ENCODE measurements around the gene DENND4A. TPM values are rescaled to one million over a fixed set of nuclear protein-coding genes. Genes with fewer than 3 reads are reported as not detected.
"Not testable (repeated sequence)": the region's sequence is repeated elsewhere in the genome, so short reads cannot be mapped to it uniquely, and the experiment has no call there.

DENND4A gene
- total RNA-seq, 1 experiment from 2014 or later: 26.0 TPM

- TF ChIP-seq CTCF (IDR thresholded peaks at IDR 0.05; ENCODE audit: unreplicated experiment): no peak
- Mint-ChIP-seq H3K4me1 (ENCODE audit: low read depth, unreplicated experiment) (no peaks in the 10 kb centered on the region), H3K9me3 (ENCODE audit: low read depth, unreplicated experiment) (peaks cover 3% of the 10 kb centered on the region), H3K27me3 (ENCODE audit: unreplicated experiment) (no peaks in the 10 kb centered on the region), H3K36me3 (ENCODE audit: insufficient read depth, unreplicated experiment) (no peaks in the 10 kb centered on the region), H3K4me3 (ENCODE audit: low read depth, unreplicated experiment) (no peak overlapping the region), H3K27ac (ENCODE audit: unreplicated experiment) (no peak overlapping the region)
- no peak for DNase-seq
- intact Hi-C loops (cut with micrococcal nuclease; ENCODE audit: unreplicated experiment): no loop called here
- CTCF ChIA-PET: no interaction called here
- BruUV-seq (replicated peaks): no TSS peak
Measured at GRCh38 chr15:65812916-65813315, 20.8 kb upstream of the DENND4A start.

GRCh38 chr15:65812467-65812866 is 20.4 kb upstream of the DENND4A start:
- no peaks in the 10 kb centered on the region for H3K4me1 Mint-ChIP-seq (ENCODE audit: low read depth, unreplicated experiment)
- H3K9me3 Mint-ChIP-seq (ENCODE audit: low read depth, unreplicated experiment): peaks cover 3% of the 10 kb centered on the region
- H3K27ac Mint-ChIP-seq (ENCODE audit: unreplicated experiment): no peak overlapping the region
- no peaks in the 10 kb centered on the region for H3K36me3 Mint-ChIP-seq (ENCODE audit: insufficient read depth, unreplicated experiment)
- CTCF ChIA-PET: no interaction called here
- no peak for TF ChIP-seq CTCF (IDR thresholded peaks at IDR 0.05; ENCODE audit: unreplicated experiment)
- no peaks in the 10 kb centered on the region for H3K27me3 Mint-ChIP-seq (ENCODE audit: unreplicated experiment)
- BruUV-seq (replicated peaks): no TSS peak
- intact Hi-C loops (cut with micrococcal nuclease; ENCODE audit: unreplicated experiment): no loop called here
- no peak overlapping the region for H3K4me3 Mint-ChIP-seq (ENCODE audit: low read depth, unreplicated experiment)
- no peak for DNase-seq

- Mint-ChIP-seq H3K4me3 (ENCODE audit: low read depth, unreplicated experiment) (no peak overlapping the region), H3K36me3 (ENCODE audit: insufficient read depth, unreplicated experiment) (no peaks in the 10 kb centered on the region), H3K4me1 (ENCODE audit: low read depth, unreplicated experiment) (no peaks in the 10 kb centered on the region), H3K27me3 (ENCODE audit: unreplicated experiment) (no peaks in the 10 kb centered on the region), H3K9me3 (ENCODE audit: low read depth, unreplicated experiment) (peaks cover 3% of the 10 kb centered on the region), H3K27ac (ENCODE audit: unreplicated experiment) (no peak overlapping the region)
- no peak for DNase-seq
- CTCF ChIA-PET: no interaction called here
- no TSS peak for BruUV-seq (replicated peaks)
- intact Hi-C loops (cut with micrococcal nuclease; ENCODE audit: unreplicated experiment): no loop called here
- TF ChIP-seq CTCF (IDR thresholded peaks at IDR 0.05; ENCODE audit: unreplicated experiment): no peak
Measured at GRCh38 chr15:65811835-65812234, 19.7 kb upstream of the DENND4A start.

GRCh38 chr15:65811011-65811733 is 19.1 kb upstream of the DENND4A start:
- H3K4me1 Mint-ChIP-seq (ENCODE audit: low read depth, unreplicated experiment); H3K4me3 Mint-ChIP-seq (ENCODE audit: low read depth, unreplicated experiment); BruUV-seq (replicated peaks); H3K27me3 Mint-ChIP-seq (ENCODE audit: unreplicated experiment); H3K36me3 Mint-ChIP-seq (ENCODE audit: insufficient read depth, unreplicated experiment); DNase-seq; intact Hi-C loops (cut with micrococcal nuclease; ENCODE audit: unreplicated experiment); H3K9me3 Mint-ChIP-seq (ENCODE audit: low read depth, unreplicated experiment); H3K27ac Mint-ChIP-seq (ENCODE audit: unreplicated experiment): not testable (repeated sequence)
- CTCF ChIA-PET: interaction anchor here (0.7 kb wide), 1 partner anchor 249 kb away, joined by 3 read pairs; no protein-coding TSS in a partner anchor

- H3K27me3 Mint-ChIP-seq (ENCODE audit: unreplicated experiment): no peaks in the 10 kb centered on the region
- intact Hi-C loops (cut with micrococcal nuclease; ENCODE audit: unreplicated experiment): no loop called here
- CTCF ChIA-PET: interaction anchor here (0.5 to 0.6 kb wide), 2 partner anchors 9 to 50 kb away, joined by 4 to 5 read pairs; no protein-coding TSS in a partner anchor
- H3K4me3 Mint-ChIP-seq (ENCODE audit: low read depth, unreplicated experiment): no peak overlapping the region
- H3K27ac Mint-ChIP-seq (ENCODE audit: unreplicated experiment): no peak overlapping the region
- no peak for DNase-seq
- no peaks in the 10 kb centered on the region for H3K9me3 Mint-ChIP-seq (ENCODE audit: low read depth, unreplicated experiment)
- H3K4me1 Mint-ChIP-seq (ENCODE audit: low read depth, unreplicated experiment): peaks cover 2% of the 10 kb centered on the region
- no TSS peak for BruUV-seq (replicated peaks)
- no peak for TF ChIP-seq CTCF (IDR thresholded peaks at IDR 0.05; ENCODE audit: unreplicated experiment)
- H3K36me3 Mint-ChIP-seq (ENCODE audit: insufficient read depth, unreplicated experiment): no peaks in the 10 kb centered on the region
Measured at GRCh38 chr15:65806397-65806796, 14.3 kb upstream of the DENND4A start.
